Measurements from ENCODE around the gene RPUSD1.

The RPUSD1 gene

GRCh38 chr16:798666-799065, 10.5 kb upstream of the RPUSD1 start:
- DNase-seq: no peak

- DNase-seq: no peak
Measured at GRCh38 chr16:797686-798085, 9.5 kb upstream of the RPUSD1 start.

DNA sequence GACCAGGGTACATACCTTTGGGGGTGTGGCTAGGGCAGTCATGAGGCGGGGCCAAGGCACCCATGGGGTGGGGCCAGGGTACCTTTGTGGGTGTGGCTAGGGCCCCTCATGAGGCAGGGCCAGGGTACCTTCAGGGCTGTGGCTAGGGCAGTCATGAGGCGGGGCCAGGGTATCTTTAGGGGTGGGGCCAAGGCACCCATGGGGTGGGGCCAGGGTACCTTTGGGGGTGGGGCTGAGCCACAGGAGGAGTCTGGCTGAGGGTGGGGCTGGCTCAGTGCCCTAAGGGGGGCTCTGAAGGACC, 8.9 kb upstream of the RPUSD1 start:
- no peak for DNase-seq

- no peak for DNase-seq
Measured at GRCh38 chr16:796296-797119, 8.3 kb upstream of the RPUSD1 start.

- DNase-seq: no peak
Measured at GRCh38 chr16:795580-796229, 7.5 kb upstream of the RPUSD1 start.

DNA sequence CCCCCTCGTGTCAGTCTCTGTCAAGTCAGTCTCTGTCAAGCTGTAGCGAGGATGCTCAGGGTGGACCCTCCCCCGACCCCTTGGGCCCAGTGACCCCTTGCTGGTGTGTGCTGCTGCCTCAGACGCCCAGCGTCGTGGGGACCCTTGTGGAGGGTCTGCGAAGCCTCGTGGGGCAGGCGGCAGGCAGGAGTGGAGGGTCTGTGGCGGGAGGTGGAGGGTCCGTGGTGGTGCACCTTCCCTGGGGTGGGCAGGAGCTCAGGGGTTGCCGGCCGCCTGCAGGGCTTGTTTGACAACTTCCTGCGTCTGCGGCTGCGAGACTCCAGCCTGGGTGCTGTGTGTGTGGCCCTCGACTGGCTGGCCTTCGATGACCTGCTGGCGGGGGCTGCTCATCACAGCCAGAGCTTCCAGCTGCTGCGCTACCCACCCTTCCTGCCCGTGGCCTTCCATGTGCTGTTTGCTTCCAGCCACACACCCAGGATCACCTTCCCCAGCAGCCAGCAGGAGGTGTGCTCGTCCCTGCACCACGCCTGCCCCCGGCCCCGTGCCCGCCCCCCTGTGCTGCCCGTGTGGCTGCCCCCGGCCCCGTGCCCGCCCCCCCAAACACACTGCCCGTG, 6.8 kb upstream of the RPUSD1 start:
- no peak for DNase-seq

DNA sequence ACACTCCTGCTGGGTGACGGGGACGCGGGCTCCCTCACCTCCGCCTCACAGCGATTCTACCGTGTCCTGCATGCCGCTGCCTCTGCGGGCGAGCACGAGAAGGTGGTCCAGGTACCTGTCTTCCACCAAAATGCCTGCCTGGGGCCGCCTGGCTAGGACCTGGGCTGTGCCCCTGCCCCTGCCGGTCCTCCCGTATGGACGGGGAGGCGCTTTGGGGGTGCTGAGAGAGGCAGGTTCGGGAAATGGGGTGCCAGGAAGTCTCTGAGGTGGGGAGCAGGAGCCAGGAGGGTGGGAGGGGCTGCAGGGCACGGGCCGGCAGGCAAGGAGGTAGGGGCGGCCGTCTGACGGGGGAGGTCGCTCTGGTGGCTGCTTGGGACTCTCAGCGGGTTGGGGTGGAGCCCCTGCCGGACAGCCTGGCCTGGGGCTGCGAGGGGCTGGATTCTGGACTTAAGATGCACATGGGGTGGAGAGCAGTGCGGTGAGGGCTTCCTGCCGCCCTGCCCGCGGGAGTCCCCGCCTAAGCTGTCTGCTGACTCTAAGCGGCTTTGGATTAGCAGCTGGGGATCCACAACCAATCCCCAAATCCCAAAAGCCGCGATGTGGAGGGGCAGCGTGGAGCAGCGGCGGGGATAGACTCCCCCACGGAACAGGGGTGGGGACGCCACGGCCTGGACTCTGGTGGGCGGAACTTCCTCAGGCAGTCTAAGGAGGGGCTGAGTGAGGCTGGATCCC, 6.1 kb upstream of the RPUSD1 start:
- DNase-seq: no peak

- DNase-seq: no peak
Measured at GRCh38 chr16:793414-793813, 5.2 kb upstream of the RPUSD1 start.

- no peak for DNase-seq
Measured at GRCh38 chr16:792221-792995, 4.2 kb upstream of the RPUSD1 start.

GRCh38 chr16:791131-791530, 3.0 kb upstream of the RPUSD1 start:
- no peak for DNase-seq

GRCh38 chr16:790086-790485, 1.9 kb upstream of the RPUSD1 start:
- no peak for DNase-seq

- no peak for DNase-seq
Measured at GRCh38 chr16:789191-789850, 1.1 kb upstream of the RPUSD1 start.

DNA sequence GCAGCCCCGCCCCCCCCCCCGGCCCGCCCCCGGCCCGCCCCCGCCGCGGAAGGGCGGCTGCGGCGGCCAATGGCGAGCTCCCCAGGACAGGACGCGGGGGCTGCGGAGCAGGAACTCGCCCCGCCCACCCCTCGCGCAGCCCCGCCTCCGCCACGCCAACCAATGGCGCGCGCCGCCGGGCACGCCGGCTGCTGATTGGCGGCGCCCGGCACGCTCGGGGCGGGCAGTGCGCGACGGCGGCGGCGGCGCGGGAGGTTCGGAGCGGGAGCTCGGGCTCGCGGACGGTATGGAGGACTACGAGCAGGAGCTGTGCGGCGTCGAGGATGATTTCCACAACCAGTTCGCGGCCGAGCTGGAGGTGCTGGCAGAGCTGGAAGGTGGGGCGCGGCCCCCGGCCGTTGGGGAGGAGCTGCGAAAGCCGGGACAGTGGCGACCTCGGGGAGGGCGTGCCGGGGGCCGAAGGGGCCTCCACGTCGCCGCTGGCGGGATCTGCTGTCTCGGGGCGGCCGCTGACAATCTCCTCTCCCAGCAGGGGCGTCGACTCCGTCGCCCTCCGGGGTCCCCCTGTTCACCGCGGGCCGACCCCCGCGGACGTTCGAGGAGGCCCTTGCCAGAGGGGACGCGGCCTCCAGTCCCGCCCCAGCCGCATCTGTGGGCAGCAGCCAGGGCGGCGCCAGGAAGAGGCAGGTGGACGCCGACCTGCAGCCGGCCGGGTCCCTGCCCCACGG, 382 bp upstream of the RPUSD1 start, which contains the start of gene CHTF18:
CHTF18 (plus strand) TSS at position 222 of the 728 bp plus-strand sequence; CDS start at position 287, 65 bp downstream.
- peak; percentile 93 for DNase-seq

DNA sequence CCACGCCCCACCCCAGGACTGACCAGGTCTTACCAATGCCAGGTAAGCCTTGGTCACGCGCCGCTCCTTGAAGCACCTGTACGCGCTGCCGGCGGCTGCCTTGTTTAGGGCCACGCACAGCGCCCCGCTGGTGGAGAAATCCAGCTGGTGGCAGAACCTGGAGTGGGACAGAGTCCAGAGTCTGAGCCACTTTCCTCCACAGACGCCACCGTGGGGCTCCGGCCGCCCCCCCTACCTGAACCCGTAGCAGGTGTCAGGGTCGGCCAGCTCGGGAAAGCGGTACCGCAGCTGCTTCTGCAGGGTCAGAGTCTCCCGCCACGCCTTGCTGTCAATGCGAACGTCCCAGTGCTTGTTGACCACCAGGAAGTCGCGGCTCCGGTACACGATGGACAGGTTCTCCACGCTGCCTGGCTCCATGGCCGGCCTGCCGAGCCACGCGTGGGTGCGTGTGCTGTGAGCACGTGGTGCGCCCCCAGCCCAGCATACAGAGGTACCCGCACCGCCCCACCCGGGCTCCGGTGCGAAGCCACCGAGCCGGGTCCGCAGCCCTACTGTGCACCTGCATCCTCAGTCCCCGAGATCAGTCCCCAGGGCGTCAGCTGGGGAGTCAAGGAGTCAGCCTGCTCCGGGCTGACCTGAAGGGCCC, 737 bp downstream of the RPUSD1 start:
- no peak for DNase-seq

DNA sequence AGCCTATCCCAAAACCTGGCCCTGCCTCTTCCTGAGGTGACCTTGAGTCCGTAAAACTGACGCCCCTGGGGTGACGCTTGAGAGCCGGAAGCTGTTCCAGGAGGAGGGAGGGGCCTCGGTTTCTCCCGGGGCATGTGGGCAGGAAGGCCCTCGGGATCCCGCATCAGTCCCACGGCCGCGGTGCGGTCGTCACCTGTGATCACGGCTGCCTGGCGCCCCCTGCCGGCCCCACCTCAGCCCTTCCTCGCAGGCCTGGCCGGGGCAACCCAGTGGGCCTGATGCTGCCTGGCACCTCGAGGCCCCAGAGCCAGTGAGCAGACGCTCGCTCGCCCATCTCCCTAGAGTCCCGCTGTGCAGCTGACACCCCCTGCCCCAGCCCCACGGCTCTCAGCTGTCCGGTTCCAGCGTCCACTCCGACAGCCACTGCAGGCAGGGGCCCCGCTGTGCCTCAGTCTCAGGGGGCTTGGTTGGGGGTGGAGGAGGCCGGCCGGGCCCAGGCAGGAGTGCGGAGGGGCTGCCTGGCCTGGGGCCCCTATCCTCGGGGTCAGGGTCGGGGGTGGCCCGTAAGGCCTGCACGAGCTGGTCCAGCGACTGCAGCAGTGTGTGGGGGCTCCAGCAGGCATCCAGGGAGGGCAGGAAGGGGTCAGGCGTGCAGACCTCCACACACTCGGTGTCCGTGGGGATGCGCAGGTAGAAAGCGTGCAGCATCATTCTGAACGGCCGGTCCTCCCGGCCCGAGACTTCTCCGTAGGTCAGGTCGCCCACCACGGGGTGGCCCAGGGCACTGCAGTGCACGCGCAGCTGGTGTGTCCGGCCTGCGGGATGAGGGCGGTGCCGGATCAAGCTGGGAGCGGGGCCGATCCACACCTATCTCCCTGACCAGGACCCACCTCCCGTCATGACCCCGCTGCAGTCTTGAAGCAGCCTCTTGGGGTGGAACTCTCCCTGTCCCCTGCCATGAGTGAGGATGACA, 2.3 kb downstream of the RPUSD1 start:
- DNase-seq: peak; percentile 63

DNA sequence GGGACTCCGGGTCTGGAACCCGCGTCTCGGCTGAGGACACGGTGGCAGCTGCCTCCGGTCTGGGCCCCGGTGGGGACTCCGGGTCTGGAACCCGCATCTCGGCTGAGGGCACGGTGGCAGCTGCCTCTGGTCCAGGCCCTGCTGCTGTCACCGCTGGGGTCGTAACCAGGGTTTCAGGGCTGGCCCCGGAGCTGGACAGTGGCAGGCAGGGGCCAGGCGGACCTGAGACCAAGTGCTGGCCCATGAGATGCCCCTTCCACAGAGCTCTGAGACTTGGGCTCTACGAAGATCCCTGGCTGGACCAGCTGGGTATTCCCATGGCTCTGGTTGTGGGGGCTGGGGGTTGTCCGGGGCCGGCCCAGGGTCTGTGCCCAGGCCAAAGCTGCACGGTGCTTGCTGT, 3.8 kb downstream of the RPUSD1 start:
- no peak for DNase-seq

DNA sequence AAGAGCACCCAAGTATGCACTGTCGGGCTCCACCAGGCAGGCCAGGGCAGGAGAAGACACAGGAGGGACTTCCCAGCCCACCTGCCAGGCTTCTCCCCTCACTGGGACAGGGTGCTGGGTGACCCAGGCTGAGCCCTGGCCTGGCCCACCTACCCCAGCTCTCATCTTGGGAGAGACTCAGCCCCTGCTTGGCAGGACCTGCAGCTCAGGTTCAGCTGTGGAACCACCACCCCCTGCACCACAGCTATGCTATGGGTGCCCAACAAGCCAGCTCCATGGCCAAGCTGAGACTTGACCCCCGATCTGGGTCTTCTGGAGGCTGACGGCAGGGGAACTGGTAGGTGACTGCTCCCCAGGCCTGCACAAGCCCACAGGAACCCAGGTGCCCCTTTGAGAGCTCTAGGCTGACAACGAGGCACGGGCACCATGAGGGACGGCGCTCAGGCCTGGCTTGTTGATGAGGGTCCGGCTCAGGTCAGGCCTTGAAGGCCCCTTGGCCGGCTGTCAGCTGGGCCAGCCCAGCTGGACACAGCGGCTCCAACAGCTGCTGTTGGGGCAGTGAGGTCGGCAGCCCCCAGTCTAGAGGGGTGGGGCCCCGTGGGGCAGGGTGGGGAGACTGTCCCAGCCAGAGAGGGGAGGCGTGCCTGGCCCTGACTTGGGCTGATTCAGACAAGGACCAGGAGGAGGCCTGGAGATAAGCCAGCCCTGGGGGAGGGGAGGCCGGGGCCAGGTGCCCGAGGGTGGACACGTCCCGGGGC, 4.6 kb downstream of the RPUSD1 start:
- no peak for DNase-seq

DNA sequence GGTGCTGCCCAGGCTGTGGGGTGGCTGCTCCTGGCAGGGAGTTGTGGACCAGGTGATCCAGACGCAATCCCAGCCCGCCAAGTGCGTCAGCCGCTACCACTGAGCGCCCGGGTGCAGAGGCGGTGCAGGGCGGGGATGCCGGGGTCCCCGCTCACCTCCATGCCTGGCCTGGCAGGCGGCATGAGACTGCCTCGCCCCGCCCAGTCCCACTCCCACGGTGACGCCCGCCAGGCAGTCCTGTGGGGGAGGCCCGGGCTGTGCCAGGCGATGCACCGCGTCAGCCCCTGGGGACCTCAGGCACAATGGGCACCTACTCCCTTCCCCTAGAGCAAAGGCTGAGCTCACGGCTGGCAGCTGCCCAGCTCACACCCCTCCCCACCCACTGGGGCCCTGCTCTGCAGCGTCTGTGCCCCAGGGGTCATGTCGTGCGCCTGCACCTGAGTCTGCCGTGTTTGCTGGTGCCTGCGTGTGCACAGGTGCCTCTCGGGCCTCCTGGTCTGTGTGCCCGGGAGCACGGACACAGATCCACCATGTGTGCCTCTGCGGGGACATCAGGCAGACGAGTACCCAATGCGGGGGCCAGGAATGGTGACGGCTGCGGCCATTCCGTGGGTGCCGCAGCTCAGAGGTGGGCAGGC, 5.3 kb downstream of the RPUSD1 start:
- no peak for DNase-seq
